OCI-LY3 (cell line): ENCODE data around the gene PAQR6.
"Not testable (repeated sequence)": the region's sequence is repeated elsewhere in the genome, so short reads cannot be mapped to it uniquely, and the experiment has no call there.

Experiments used
- H2AFZ ChIP-seq: fragments of 200-600, 300-600 bp; shearing (Covaris generic); 2 replicates; pipeline ENCODE4 v1.6.0; 2014; ENCODE audit warnings: antibody characterized with exemption, low read depth, low read length
- H3K27ac ChIP-seq: fragments of 200-600, 300-600 bp; sonication (generic); 2 replicates; pipeline ENCODE4 v1.5.1; 2014; ENCODE audit warnings: mild to moderate bottlenecking, low read length, moderate library complexity, mixed read lengths
- H3K27me3 ChIP-seq: fragments of 200-600, 300-600 bp; sonication (generic); 2 replicates; pipeline ENCODE4 v1.6.1; 2014; ENCODE audit warnings: low read depth, low read length, mixed read lengths
- H3K36me3 ChIP-seq: fragments of 200-600, 300-600 bp; sonication (generic); replicated peaks from 2 replicates; pipeline ENCODE3; 2014; ENCODE audit warnings: low read depth, low read length, mixed read lengths
- H3K4me1 ChIP-seq: fragments of 300-600, 200-600 bp; sonication (generic); 2 replicates; pipeline ENCODE4 v1.6.1; 2014; ENCODE audit warnings: low read length, mixed read lengths
- H3K4me2 ChIP-seq: fragments of 200-600, 300-600 bp; sonication (generic); 2 replicates; pipeline ENCODE4 v1.6.1; 2014; ENCODE audit warnings: low read length, mixed read lengths
- H3K4me3 ChIP-seq: fragments of 300-600, 200-600 bp; sonication (generic); 2 replicates; pipeline ENCODE4 v1.5.1; 2014; ENCODE audit warnings: antibody characterized with exemption, mild to moderate bottlenecking, low read length, moderate library complexity
- H3K79me2 ChIP-seq: fragments of 300-600, 200-600 bp; shearing (Covaris generic); 2 replicates; pipeline ENCODE4 v1.6.1; 2014; ENCODE audit warnings: mild to moderate bottlenecking, low read length, mixed read lengths
- H3K9ac ChIP-seq: fragments of 300-600, 200-600 bp; shearing (Covaris generic); 2 replicates; pipeline ENCODE4 v1.6.0; 2014; ENCODE audit warnings: mild to moderate bottlenecking, low read length, moderate library complexity
- H3K9me3 ChIP-seq: fragments of 200-600, 300-600 bp; shearing (Covaris generic); 2 replicates; pipeline ENCODE4 v1.6.1; 2014; ENCODE audit warnings: low read length, mixed read lengths; ENCODE audit not compliant: insufficient read depth
- H4K20me1 ChIP-seq: fragments of 200-600, 300-600 bp; sonication (generic); 2 replicates; pipeline ENCODE4 v1.6.1; 2016; ENCODE audit warnings: low read length, mixed read lengths; ENCODE audit not compliant: insufficient read depth
- EZH2phosphoT487 ChIP-seq: fragments of 200-600 bp; shearing (Covaris generic); IDR thresholded peaks from 2 replicates; pipeline ENCODE4 v1.6.1; 2018; ENCODE audit warnings: antibody characterized with exemption, mixed run types, low read depth
- TF ChIP-seq, protein P1 (sequence below): fragments of 200-600, 300-600 bp; sonication (generic); IDR thresholded peaks from 2 replicates; pipeline ENCODE4 v1.5.1; 2014; ENCODE audit warnings: antibody characterized with exemption, low read length, low read depth

The PAQR6 gene

DNA sequence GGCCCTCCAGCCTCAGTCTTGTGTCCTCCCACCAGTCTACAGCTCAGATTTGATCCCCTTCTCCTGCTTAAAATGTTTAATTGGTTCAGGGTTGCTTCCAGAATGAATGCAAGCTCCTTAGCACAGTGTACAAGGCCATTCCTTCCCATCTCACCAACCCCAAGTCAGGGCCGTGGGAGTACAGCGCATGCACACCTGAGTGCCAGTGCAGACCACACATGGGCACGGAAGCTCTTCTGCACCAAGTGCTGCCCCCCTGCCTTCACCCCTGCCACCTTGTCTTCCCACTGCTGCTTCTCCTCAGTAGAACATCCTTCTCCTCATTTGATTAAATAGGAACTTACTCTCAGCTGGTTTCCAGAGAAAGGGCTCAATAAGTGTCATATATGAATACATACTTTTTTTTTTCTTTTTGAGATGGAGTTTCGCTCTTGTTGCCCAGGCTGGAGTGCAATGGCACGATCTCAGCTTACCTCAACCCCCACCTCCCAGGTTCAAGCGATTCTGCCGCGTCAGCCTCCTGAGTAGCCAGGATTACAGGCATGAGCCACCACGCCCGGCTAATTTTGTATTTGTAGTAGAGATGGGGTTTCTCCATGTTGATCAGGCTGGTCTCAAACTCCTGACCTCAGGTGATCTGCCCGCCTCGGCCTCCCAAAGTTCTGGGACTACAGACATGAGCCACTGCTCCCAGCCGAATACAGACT is 25.7 kb downstream of the PAQR6 start:
- TF ChIP-seq, protein P1, sequence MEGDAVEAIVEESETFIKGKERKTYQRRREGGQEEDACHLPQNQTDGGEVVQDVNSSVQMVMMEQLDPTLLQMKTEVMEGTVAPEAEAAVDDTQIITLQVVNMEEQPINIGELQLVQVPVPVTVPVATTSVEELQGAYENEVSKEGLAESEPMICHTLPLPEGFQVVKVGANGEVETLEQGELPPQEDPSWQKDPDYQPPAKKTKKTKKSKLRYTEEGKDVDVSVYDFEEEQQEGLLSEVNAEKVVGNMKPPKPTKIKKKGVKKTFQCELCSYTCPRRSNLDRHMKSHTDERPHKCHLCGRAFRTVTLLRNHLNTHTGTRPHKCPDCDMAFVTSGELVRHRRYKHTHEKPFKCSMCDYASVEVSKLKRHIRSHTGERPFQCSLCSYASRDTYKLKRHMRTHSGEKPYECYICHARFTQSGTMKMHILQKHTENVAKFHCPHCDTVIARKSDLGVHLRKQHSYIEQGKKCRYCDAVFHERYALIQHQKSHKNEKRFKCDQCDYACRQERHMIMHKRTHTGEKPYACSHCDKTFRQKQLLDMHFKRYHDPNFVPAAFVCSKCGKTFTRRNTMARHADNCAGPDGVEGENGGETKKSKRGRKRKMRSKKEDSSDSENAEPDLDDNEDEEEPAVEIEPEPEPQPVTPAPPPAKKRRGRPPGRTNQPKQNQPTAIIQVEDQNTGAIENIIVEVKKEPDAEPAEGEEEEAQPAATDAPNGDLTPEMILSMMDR: no peak
- TF ChIP-seq EZH2phosphoT487: no peak
- Histone ChIP-seq H3K27me3 (no peaks in the 10 kb centered on the region), H3K9me3 (no peaks in the 10 kb centered on the region), H3K4me1 (peaks cover 37% of the 10 kb centered on the region), H3K4me2 (no peak overlapping the region), H2AFZ (no peak overlapping the region), H3K9ac (no peak overlapping the region), H4K20me1 (no peaks in the 10 kb centered on the region), H3K4me3 (no peak overlapping the region), H3K79me2 (no peaks in the 10 kb centered on the region), H3K36me3 (peaks cover 23% of the 10 kb centered on the region), H3K27ac (no peak overlapping the region)

DNA sequence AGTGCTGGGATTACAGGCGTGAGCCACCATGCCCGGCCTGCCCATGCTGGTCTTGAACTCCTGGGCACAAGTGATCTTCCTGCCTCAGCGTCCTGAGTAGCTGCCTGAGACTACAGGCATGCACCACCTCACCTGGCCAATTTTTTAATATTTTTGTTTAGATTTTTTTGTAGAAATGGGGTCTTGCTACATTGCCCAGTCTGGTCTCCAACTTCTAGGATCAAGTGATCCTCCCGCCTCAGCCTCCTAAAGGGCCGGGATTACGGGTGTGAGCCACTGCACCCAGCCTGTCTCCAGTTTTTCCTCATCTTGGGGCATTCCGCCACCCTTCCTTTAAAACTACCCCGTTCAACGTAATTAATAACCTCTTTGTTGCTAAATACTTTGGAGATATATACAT is 27.6 kb downstream of the PAQR6 start:
- Histone ChIP-seq H3K9ac (no peak overlapping the region), H3K4me1 (peaks cover 18% of the 10 kb centered on the region), H3K27me3 (no peaks in the 10 kb centered on the region), H3K36me3 (peaks cover 23% of the 10 kb centered on the region), H3K79me2 (no peaks in the 10 kb centered on the region; the same call in 1 of the 2 replicates), H3K4me3 (no peak overlapping the region), H4K20me1 (no peaks in the 10 kb centered on the region), H2AFZ (no peak overlapping the region), H3K27ac (no peak overlapping the region), H3K9me3 (no peaks in the 10 kb centered on the region), H3K4me2 (no peak overlapping the region)
- TF ChIP-seq, protein P1: no peak
- no peak for TF ChIP-seq EZH2phosphoT487

DNA sequence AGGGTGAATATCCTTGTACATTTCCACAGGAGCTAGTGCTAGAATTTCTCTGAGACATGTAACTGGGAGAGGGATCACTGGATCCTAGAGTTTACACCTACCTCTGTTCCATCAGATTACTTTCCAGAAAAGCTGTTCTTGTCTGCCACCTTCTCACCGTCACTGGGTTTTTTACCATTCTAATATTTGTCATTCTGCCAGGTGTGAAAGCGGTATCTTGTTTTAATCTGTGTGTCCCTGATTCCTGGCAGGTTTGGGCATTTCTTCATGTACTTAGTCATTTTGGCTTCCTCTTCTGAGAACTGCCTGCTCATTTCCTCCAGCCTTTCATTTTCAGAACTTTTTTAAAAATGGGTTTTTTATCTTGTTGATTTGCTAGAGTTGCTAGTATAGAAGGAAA is 30.0 kb downstream of the PAQR6 start:
- Histone ChIP-seq H3K4me3 (no peak overlapping the region), H3K79me2 (peaks cover 13% of the 10 kb centered on the region), H3K36me3 (peaks cover 14% of the 10 kb centered on the region)

DNA sequence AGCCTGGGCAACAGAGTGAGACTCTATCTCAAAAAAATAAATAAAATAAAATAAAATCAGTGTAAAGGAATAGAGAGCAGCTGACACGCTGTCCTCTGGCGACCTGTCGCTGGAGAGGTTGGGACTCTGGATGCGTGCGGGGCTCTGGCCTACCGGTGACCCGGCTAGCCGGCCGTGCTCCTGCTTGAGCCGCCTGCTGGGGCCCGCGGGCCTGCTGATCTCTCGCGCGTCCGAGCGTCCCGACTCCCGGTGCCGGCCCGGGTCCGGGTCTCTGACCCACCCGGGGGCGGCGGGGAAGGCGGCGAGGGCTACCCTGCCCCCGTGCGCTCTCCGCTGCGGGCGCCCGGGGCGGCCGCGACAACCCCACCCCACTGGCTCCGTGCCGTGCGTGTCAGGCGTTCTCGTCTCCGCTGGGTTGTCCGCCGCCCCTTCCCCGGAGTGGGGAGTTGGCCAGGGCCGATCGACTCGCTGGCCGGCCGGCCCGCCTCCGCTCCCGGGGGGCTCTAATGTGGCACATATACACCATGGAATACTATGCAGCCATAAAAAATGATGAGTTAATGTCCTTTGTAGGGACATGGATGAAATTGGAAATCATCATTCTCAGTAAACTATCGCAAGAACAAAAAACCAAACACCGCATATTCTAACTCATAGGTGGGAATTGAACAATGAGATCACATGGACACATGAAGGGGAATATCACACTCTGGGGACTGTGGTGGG is 31.3 kb downstream of the PAQR6 start:
- Histone ChIP-seq H3K4me1 (peaks cover 23% of the 10 kb centered on the region), H3K79me2 (peaks cover 13% of the 10 kb centered on the region)
- not testable (repeated sequence) for H3K27me3 ChIP-seq, H3K9ac ChIP-seq, H3K4me2 ChIP-seq, H3K36me3 ChIP-seq, H4K20me1 ChIP-seq, H2AFZ ChIP-seq, H3K27ac ChIP-seq, H3K9me3 ChIP-seq, H3K4me3 ChIP-seq

More for the DNA sequence above, 30.0 kb downstream of the PAQR6 start:
- H3K9ac ChIP-seq: no peak overlapping the region
- H3K27me3 ChIP-seq: no peaks in the 10 kb centered on the region
- H3K9me3 ChIP-seq: no peaks in the 10 kb centered on the region
- H3K27ac ChIP-seq: peak overlapping the region; percentile 60
- H3K4me1 ChIP-seq: peaks cover 22% of the 10 kb centered on the region
- H3K4me2 ChIP-seq: peak overlapping the region; percentile 59
- TF ChIP-seq EZH2phosphoT487: no peak
- TF ChIP-seq, protein P1: no peak
- H2AFZ ChIP-seq: no peak overlapping the region
- no peaks in the 10 kb centered on the region for H4K20me1 ChIP-seq
